NCI-H2227 (cell line): ENCODE results near the gene TTPAL.
"Not testable (repeated sequence)": the region's sequence is repeated elsewhere in the genome, so short reads cannot be mapped to it uniquely, and the experiment has no call there.

Experiments
- DNase-seq: peaks from one replicate; lab custom pipeline; 2025; ENCODE audit not compliant: unreplicated experiment; lab: John Stamatoyannopoulos, UW

The TTPAL gene

GRCh38 chr20:44467289-44467883 lies 8.3 kb upstream of the TTPAL start:
- no peak for DNase-seq

GRCh38 chr20:44468044-44468782 lies 7.5 kb upstream of the TTPAL start:
- DNase-seq = no peak

DNA sequence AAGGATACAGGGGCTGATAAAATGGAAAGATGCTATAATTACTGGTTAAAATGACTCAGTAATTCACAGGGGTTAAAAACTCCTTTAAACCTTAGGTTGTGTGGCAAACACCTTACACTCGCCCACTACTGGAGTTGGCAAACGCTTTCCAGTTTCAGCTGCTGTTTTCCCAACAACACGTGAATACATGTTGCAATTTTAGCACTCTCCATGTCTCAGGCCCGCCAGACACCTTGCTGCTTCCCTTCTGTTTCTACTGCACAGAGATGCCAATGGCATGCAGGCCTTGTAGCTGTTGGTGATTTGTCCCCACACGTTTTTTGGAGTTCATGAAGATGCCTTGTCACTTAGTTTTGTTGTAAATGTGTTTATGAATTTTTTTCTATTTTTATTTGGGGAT lies 5.3 kb upstream of the TTPAL start:
- no peak for DNase-seq

DNA sequence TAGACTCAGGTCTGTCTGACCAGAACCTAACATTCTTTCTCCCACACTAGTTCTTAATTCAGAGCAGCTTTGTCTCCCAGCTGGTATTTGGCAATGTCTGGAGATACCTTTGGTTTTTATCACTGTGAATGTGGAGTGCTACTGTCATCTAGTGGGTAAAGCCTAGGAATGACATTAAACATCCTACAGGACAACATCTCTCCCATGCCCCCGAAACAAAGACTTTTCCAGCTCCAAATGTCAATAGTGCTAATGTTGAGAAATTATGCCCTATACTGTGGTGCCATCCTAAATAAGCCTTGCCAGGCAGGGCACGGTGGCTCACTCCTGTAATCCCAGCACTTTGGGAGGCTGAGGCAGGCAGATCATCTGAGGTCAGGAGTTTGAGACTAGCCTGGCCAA lies 4.2 kb upstream of the TTPAL start:
- DNase-seq = peak; percentile 16

GRCh38 chr20:44472283-44472682 lies 3.4 kb upstream of the TTPAL start:
- not testable (repeated sequence) for DNase-seq

DNA sequence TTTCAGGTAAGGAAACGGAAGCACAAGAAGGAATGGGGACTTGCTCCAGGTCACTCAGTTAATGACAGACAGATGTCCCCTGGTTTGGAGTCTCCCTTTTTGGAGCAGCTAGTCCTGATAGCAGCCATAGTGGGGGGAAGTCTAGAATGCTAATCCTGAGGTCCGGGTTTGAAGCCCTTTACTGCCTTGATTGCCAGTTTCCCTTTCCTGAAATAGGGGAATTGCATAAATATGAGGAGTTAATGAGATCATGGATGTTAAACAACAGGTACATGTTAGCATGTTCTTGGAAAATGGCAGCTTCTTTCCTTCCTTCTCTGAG lies 341 bp upstream of the TTPAL start:
- no peak for DNase-seq

- DNase-seq = no peak
Measured at GRCh38 chr20:44477151-44477550, 1.5 kb downstream of the TTPAL start.

- DNase-seq = no peak
Measured at GRCh38 chr20:44478206-44478605, 2.5 kb downstream of the TTPAL start.

DNA sequence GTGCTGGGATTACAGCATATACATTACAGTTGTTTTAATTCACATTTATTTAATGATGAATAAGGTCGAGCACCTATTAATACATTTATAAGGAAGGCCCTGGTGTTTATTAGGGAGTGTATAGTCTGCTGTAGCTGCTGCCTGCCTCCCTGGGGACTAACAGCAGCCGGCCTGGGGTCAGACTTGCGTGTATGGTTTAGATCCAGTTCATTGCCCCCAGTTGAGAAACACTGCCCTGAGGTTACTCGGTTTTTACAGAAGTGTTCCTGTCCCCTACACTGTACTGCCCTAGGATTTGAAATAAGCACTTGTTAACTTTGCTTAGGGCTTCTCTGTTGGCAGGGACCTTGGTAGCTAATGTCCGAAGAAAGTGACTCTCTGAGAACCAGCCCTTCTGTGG lies 4.0 kb downstream of the TTPAL start:
- DNase-seq = no peak

DNA sequence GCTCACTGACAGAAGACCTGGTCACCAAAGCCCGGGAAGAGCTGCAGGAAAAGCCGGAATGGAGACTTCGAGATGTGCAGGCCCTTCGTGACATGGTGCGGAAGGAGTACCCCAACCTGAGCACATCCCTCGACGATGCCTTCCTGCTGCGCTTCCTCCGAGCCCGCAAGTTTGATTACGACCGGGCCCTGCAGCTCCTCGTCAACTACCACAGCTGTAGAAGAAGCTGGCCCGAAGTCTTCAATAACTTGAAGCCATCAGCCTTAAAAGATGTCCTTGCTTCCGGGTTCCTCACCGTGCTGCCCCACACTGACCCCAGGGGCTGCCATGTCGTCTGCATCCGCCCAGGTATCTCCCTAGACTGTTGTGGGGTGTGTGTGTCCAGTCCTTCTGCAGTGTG lies 4.4 kb downstream of the TTPAL start:
- no peak for DNase-seq

DNA sequence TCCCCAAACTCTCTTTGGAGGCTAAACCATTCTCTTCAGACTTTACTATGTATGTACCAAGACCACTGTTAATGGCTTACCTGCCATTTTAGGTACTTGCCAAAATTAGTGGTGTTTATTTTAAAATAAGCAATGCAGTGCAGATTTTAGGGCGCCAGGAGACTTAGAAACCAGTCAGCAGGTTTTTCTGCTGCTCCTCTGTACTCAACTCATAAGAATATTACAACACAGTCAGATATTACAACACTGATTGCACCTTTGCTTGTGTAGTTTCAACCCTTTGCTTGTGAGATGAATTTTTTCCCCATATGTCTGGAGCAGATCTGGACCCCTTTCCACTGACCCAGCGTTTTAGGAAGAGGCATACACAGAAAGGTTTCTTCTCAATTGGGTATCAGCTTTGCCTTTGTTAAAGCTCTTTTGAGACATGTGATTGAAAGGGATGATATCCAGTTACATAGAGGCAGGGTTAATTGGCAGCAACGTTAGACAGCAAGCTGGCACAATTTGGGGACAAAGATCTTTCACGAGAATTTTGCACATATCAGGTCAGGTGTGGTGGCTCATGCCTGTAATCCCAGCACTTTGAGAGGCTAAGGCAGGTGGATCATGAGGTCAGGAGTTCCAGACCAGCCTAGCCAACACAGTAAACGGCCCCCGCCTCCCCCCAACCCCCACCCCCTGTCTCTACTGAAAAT lies 6.2 kb downstream of the TTPAL start:
- no peak for DNase-seq

DNA sequence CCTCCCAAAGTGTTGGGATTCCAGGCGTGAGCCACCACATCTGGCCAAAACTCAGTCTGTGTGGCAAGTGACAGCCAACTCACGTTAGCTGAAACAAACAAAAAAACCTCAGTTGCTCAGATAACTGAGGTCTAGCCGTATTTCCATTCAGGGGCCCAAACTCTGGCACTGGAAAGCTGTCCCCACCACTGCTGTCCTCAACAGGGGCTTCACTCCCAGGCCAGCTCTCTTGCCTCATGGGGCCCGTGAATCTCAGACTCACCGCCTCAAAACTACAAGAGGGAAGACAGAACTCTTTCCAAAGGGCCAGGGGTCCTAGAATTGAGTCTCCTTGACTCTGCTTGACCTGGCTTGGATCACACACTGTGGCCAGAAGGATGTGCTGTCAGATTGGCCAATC lies 7.4 kb downstream of the TTPAL start:
- DNase-seq = no peak

DNA sequence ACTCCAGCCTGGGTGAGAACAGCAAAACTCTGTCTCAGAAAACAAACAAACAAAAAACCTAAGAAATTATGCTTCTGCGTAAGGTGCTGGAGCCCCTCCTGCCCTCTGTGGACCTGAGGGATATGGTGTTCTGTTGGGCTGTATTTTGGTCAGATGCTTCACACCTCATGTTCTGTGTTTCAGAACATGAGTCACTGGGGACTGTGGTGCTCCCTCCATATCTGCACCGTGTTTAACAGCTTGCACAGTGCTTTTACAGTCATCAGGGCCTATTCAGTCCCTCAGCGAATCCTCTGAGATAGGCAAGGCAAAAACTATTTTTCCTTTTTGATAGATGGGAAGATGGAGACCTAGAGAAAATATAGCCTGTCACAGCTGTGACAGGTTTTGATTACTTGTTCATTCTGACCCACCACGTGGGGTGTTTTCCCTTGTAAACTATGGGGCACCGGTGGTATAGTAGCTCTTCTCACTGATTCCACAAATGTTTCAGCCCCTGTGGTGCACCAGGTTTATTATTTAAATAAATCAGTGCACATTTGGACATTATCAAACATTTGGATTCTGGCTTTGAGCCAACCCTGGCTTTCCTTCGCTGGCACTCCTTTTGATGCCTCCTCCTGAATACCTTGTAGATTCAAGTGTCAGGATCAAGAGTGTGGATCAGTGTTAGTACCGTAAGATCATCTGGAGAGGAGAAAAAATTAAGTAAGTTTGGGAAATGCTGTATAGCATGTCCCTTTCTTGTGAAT lies 9.6 kb downstream of the TTPAL start:
- no peak for DNase-seq

- no peak for DNase-seq
Measured at GRCh38 chr20:44485830-44486198, 10.1 kb downstream of the TTPAL start.

DNA sequence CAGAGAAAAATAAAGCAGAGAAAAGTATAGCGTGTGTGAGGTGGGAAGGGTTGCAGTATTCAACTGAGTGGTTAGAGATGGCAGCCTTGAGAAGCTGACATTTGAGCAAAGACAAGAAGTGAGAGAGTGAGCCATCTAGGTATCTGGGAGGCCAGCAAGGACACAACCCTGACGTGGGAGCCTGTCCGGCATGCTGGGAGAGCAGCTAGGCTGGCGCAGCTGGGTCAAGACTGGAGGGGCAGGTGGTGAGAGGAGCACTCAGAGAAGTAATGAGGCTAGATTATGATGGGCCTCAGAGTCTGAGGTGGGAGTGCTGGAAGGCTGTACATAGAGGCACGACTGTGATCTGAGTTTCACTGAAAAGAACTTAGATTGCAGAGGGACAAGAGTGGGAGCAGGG lies 12.9 kb downstream of the TTPAL start:
- no peak for DNase-seq

DNA sequence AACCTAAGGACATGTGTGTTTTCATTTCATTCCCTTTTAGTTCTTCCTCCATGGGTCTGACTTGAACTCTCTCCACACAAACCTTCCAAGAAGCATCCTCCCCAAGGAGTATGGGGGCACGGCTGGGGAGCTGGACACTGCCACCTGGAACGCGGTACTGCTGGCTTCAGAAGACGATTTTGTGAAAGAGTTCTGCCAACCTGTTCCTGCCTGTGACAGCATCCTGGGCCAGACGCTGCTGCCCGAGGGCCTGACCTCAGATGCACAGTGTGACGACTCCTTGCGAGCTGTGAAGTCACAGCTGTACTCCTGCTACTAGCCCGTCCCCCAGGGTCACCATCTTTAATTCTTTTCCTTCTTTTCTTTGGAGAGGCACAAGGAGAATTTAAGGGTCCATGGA lies 13.5 kb downstream of the TTPAL start:
- no peak for DNase-seq

DNA sequence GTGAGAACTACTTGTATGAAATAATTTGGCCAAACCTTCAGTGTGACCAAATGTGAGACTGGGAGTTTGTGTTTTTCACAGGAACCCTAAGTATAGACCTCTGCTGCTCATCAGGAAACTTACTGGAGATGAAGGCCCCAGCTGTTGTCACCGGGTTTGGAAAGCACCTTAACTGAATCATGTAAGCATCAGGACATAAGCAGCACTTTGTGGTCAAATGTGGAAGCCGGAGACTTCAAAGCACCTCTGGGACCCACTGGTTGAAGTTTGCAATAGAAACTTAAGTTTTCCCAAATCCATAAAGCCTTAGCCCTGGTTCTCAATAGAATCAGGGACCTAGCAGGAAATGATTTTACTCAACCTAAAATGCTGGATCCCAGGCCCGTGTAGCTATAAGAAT lies 14.3 kb downstream of the TTPAL start:
- DNase-seq = no peak

DNA sequence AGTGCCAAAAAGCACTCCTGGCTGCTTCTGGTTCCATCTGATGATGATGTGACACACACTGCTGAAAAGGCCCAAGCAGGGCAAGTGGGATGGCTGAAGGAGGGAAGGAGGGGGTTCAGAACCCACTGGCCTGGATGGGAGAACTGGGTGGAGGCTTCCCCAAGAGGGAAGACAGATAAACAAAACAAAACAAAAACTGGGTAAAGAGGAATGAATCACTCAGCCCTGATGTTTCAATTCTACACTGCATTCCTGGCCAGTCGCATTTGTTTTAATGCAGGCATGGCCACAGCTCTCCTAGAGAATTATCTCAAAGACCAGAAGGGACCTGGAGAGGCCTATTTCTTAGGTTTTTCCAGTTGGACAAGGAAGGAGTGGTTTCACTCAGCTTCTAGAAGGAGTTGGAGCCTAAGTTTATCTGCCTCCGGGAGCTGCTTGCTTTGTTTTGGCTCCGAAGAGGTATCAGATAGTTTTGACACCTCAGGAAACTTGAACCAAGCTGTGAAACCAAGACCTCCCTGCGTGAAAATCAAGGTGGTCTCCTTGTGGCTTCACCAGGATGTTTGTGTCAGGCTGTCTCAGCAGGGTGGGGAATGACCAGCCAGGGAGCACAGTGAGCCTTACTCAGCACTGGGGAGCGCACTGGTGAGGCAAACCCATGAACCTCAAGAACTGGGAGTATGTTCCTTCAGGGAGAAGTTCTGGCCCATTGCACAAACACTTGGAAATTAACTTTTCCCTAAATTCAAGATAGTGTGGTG lies 16.1 kb downstream of the TTPAL start:
- no peak for DNase-seq

GRCh38 chr20:44494266-44494665 lies 18.6 kb downstream of the TTPAL start:
- DNase-seq = no peak

- no peak for DNase-seq
Measured at GRCh38 chr20:44494681-44495080, 19.0 kb downstream of the TTPAL start.

- DNase-seq = no peak
Measured at GRCh38 chr20:44495257-44495656, 19.6 kb downstream of the TTPAL start.
